Suprapubic skin (tissue), 4 donors: ENCODE data around the gene MAS1L. TPM values are rescaled to one million over a fixed set of nuclear protein-coding genes. Genes with fewer than 3 reads are reported as not detected.
A peak's percentile ranks its signal among the peaks of the same experiment; 100 is the strongest.

Experiments
- DNase-seq, 2 donors: peaks; one replicate each; pipeline ENCODE4 v3.0.0-alpha.2; 2019; ENCODE audit warnings: low spot score in 2 of 2
- H3K27ac ChIP-seq: fragments of 200-600 bp; sonication (generic); one replicate; pipeline ENCODE4 v1.5.1; 2019
- H3K27me3 ChIP-seq: fragments of 200-600 bp; sonication (generic); one replicate; pipeline ENCODE4 v1.5.1; 2019
- H3K36me3 ChIP-seq: fragments of 200-600 bp; sonication (generic); one replicate; pipeline ENCODE4 v1.5.1; 2019
- H3K4me1 ChIP-seq: fragments of 200-600 bp; sonication (generic); one replicate; pipeline ENCODE4 v1.5.1; 2019
- H3K4me3 ChIP-seq: fragments of 200-600 bp; sonication (generic); one replicate; pipeline ENCODE4 v1.5.1; 2019; ENCODE audit warnings: mild to moderate bottlenecking
- H3K9me3 ChIP-seq: fragments of 200-600 bp; sonication (generic); one replicate; pipeline ENCODE4 v1.5.1; 2019
- EP300 ChIP-seq: sonication (generic); formaldehyde crosslinking; IDR thresholded peaks from one replicate; pipeline ENCODE4 v1.6.1; 2017; ENCODE audit warnings: antibody characterized with exemption
- POLR2A ChIP-seq, 2 donors: fragments of 450-650 bp; IDR thresholded peaks; one replicate each; pipeline ENCODE4 v1.6.1; 2017; ENCODE audit warnings: antibody characterized with exemption in 2 of 2, mild to moderate bottlenecking in 2 of 2, moderate library complexity in 2 of 2
- POLR2AphosphoS5 ChIP-seq, 3 donors: sonication (generic); formaldehyde crosslinking; IDR thresholded peaks; one replicate each; pipeline ENCODE4 v1.6.1; 2017; ENCODE audit warnings: antibody characterized with exemption in 3 of 3
- WGBS: methylation state at CpG from one replicate; pipeline ENCODE4 v1.1.5; 2018; 5-methylcytosine and 5-hydroxymethylcytosine counted together
- total RNA-seq, 4 donors: library from RNA; depleted of rRNA; stranded (reverse); fragments of >200 nt; gene quantifications; one replicate each; pipeline ENCODE4 v1.1.0, GENCODE V29; 2016
- TF ChIP-seq, protein P1 (sequence below), 2 donors: fragments of 200-600 bp in 1 of 2; fragments of 450-650 bp in 1 of 2; sonication (generic) in 1 of 2; IDR thresholded peaks; one replicate each; pipeline ENCODE4 v1.5.1; 2016 to 2019; ENCODE audit warnings: antibody characterized with exemption in 2 of 2, mild to moderate bottlenecking in 1 of 2, moderate library complexity in 1 of 2

Gene MAS1L
- total RNA-seq, 4 donors from 2014 or later = not detected

DNA sequence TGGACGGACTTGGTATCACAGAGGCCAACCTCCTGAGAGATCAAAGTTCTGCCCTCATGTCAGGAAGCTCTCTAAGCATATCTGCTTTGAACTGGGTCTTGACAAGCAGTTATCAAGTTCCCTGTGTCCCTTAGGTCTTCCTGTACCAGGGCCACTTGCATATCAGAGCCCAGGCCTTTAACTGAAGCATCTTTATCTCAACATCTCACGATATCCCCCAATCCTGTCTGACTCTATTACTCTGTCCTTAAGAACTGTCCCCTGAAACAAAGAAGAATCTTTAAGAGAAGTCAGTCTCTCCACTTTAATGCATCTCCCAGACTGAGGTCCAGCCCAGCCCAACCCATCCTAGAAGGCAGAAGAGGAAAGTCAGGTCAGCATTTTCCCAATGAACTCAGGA is 8.2 kb downstream of the MAS1L start:
- Histone ChIP-seq H3K27ac (no peak overlapping the region), H3K36me3 (no peaks in the 10 kb centered on the region), H3K9me3 (no peaks in the 10 kb centered on the region), H3K27me3 (peaks cover 2% of the 10 kb centered on the region), H3K4me3 (no peak overlapping the region), H3K4me1 (no peaks in the 10 kb centered on the region)
- WGBS = 76% methylated on average over 2 of the region's 2 CpGs
- TF ChIP-seq, protein P1, sequence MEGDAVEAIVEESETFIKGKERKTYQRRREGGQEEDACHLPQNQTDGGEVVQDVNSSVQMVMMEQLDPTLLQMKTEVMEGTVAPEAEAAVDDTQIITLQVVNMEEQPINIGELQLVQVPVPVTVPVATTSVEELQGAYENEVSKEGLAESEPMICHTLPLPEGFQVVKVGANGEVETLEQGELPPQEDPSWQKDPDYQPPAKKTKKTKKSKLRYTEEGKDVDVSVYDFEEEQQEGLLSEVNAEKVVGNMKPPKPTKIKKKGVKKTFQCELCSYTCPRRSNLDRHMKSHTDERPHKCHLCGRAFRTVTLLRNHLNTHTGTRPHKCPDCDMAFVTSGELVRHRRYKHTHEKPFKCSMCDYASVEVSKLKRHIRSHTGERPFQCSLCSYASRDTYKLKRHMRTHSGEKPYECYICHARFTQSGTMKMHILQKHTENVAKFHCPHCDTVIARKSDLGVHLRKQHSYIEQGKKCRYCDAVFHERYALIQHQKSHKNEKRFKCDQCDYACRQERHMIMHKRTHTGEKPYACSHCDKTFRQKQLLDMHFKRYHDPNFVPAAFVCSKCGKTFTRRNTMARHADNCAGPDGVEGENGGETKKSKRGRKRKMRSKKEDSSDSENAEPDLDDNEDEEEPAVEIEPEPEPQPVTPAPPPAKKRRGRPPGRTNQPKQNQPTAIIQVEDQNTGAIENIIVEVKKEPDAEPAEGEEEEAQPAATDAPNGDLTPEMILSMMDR (IDR thresholded peaks at IDR 0.05) = no peak
- TF ChIP-seq POLR2AphosphoS5 (IDR thresholded peaks at IDR 0.05) (no peak), POLR2A (IDR thresholded peaks at IDR 0.05) (no peak), EP300 (no peak)
- DNase-seq = no peak

- H3K4me3 ChIP-seq = no peak overlapping the region
- TF ChIP-seq, protein P1 (IDR thresholded peaks at IDR 0.05) = no peak
- no peak for TF ChIP-seq EP300
- no peaks in the 10 kb centered on the region for H3K36me3 ChIP-seq
- H3K27ac ChIP-seq = no peak overlapping the region
- H3K27me3 ChIP-seq = peaks cover 2% of the 10 kb centered on the region
- H3K4me1 ChIP-seq = no peaks in the 10 kb centered on the region
- H3K9me3 ChIP-seq = no peaks in the 10 kb centered on the region
- no peak for DNase-seq
- WGBS = 86% methylated on average over 5 of the region's 5 CpGs
Measured at GRCh38 chr6:29478740-29479139, 9.0 kb downstream of the MAS1L start.

DNA sequence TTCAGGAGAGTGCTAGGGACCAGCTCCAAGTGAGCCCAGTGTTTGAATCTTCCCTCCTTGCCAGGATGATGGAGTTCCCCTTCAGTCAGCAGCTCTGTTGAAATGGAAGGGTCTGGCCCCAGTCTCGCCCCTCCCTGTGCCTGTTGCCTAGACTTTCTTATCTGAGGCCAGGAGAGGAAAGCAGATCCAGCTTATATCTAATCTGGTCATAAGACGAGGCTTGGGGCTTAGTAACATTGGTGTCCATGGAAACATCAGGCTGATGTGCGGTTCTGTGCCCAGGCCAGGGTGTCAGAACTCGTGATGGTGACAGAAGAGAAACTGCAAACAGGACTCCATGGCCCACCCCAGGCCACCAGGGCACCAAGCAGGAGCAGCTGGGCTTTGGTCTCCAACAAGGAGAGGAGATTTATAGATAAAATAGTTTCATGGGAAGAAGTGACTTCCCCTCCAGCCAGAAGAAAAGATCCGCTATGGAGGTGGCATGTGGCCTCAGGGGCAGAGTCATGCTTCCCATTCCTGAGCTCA is 9.8 kb downstream of the MAS1L start:
- peak overlapping the region; percentile 24 for H3K27ac ChIP-seq
- no peaks in the 10 kb centered on the region for H3K9me3 ChIP-seq
- WGBS = 59% methylated on average over 5 of the region's 5 CpGs

DNA sequence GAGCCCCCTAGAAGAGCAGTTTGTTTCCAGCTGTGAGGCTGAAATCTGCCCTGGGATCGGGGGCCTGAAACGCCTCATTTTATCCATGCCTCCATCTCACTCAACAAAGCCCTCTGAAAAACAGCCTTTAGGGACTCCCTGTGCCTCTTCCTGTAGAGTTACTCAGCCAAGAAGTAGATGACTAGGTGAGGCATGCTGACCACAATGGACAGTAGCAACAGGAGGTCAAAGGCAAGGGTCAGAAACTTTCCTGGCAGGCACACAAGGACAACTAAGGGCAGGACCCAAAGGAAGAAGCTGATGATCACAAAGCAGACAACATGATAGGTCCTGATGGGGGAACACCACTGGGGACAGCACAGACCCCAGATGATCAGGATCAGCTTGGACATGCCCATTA is 12.8 kb downstream of the MAS1L start:
- Histone ChIP-seq H3K4me1 (no peaks in the 10 kb centered on the region), H3K36me3 (no peaks in the 10 kb centered on the region), H3K9me3 (no peaks in the 10 kb centered on the region), H3K27me3 (peaks cover 2% of the 10 kb centered on the region), H3K27ac (no peak overlapping the region), H3K4me3 (no peak overlapping the region)
- 75% methylated on average over 2 of the region's 2 CpGs for WGBS
- no peak for TF ChIP-seq EP300
- no peak for TF ChIP-seq POLR2A (IDR thresholded peaks at IDR 0.05)
- TF ChIP-seq, protein P1 (IDR thresholded peaks at IDR 0.05) = no peak
- TF ChIP-seq POLR2AphosphoS5 (IDR thresholded peaks at IDR 0.05) = no peak
- no peak for DNase-seq

More for the DNA sequence above, 9.8 kb downstream of the MAS1L start:
- TF ChIP-seq POLR2A (IDR thresholded peaks at IDR 0.05) (no peak), POLR2AphosphoS5 (IDR thresholded peaks at IDR 0.05) (no peak), EP300 (no peak)
- TF ChIP-seq, protein P1 (IDR thresholded peaks at IDR 0.05) = no peak
- Histone ChIP-seq H3K4me3 (no peak overlapping the region), H3K36me3 (no peaks in the 10 kb centered on the region), H3K4me1 (no peaks in the 10 kb centered on the region), H3K27me3 (peaks cover 2% of the 10 kb centered on the region)
- no peak for DNase-seq

GRCh38 chr6:29466241-29466640 is 21.5 kb downstream of the MAS1L start:
- Histone ChIP-seq H3K27ac (no peak overlapping the region), H3K36me3 (no peaks in the 10 kb centered on the region), H3K4me3 (no peak overlapping the region), H3K4me1 (no peaks in the 10 kb centered on the region), H3K9me3 (no peaks in the 10 kb centered on the region), H3K27me3 (no peaks in the 10 kb centered on the region)
- no peak for DNase-seq
- TF ChIP-seq EP300 (no peak), POLR2AphosphoS5 (IDR thresholded peaks at IDR 0.05) (no peak), POLR2A (IDR thresholded peaks at IDR 0.05) (no peak)
- TF ChIP-seq, protein P1 (IDR thresholded peaks at IDR 0.05) = no peak
- 52% methylated on average over 6 of the region's 6 CpGs for WGBS
